Mononuclear cell (primary cell): ENCODE measurements around the gene C10orf95. TPM values are rescaled to one million over a fixed set of nuclear protein-coding genes. Genes with fewer than 3 reads are reported as not detected.

Experiments used
- H3K27me3 ChIP-seq: 2 replicates; pipeline ENCODE4 v1.6.0; 2011; ENCODE audit warnings: low read length, control low read depth; ENCODE audit not compliant: insufficient read depth
- H3K4me1 ChIP-seq: 2 replicates; pipeline ENCODE4 v1.5.1; 2011; ENCODE audit warnings: mild to moderate bottlenecking, low read length, control low read depth; ENCODE audit not compliant: insufficient read depth
- H3K4me3 ChIP-seq: 2 replicates; pipeline ENCODE4 v1.5.1; 2011; ENCODE audit warnings: mild to moderate bottlenecking, low read length, moderate library complexity
- H3K9me3 ChIP-seq: 2 replicates; pipeline ENCODE4 v1.5.1; 2011; ENCODE audit warnings: low read depth, mild to moderate bottlenecking, control low read depth, low read length
- total RNA-seq: library from RNA; depleted of rRNA; stranded (reverse); fragments of >200 nt; gene quantifications from one replicate; pipeline ENCODE4 v1.2.3, GENCODE V29; 2012

The C10orf95 gene
- total RNA-seq, 1 donor, result 0.10 TPM

DNA sequence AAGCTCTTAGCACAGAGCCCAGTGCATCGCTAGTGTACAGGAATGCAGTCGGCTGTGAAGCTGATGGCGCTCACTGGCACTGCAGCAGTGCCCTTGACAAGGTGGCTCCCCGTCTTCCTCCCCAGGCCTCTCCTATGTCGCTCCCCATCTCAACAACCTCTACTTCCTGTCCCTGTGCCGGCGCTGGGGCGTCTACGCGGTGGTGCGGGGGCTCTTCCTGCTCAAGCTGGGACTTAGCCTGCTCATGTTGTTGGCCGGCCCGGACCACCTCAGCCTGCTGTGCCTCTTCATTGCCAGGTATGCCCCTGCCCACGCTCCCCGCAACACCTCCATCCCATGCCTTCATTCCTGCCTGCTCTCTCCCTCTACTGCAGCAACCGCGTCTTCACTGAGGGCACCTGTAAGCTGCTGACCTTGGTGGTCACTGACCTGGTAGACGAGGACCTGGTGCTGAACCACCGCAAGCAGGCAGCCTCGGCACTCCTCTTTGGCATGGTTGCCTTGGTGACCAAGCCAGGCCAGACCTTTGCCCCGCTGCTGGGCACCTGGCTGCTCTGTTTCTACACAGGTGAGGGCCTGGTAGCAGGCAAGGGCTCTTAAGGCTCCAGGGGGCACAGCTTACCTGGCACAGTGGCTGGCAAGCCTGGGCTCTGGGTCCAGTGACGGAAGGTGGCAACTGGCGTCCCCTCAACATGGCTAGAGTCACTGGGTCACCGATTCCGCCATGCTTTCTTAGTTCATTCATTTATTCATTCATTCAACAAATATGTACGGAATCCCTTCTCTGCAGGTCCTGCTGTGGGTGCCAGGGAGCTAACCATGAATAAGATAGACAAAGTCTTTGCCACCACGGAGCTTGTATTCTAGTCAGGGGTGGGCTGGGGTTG is 22.3 kb upstream of the C10orf95 start:
- no peaks in the 10 kb centered on the region for H3K9me3 ChIP-seq
- peaks cover 25% of the 10 kb centered on the region for H3K4me1 ChIP-seq
- no peak overlapping the region for H3K4me3 ChIP-seq
- H3K27me3 ChIP-seq, result no peaks in the 10 kb centered on the region

DNA sequence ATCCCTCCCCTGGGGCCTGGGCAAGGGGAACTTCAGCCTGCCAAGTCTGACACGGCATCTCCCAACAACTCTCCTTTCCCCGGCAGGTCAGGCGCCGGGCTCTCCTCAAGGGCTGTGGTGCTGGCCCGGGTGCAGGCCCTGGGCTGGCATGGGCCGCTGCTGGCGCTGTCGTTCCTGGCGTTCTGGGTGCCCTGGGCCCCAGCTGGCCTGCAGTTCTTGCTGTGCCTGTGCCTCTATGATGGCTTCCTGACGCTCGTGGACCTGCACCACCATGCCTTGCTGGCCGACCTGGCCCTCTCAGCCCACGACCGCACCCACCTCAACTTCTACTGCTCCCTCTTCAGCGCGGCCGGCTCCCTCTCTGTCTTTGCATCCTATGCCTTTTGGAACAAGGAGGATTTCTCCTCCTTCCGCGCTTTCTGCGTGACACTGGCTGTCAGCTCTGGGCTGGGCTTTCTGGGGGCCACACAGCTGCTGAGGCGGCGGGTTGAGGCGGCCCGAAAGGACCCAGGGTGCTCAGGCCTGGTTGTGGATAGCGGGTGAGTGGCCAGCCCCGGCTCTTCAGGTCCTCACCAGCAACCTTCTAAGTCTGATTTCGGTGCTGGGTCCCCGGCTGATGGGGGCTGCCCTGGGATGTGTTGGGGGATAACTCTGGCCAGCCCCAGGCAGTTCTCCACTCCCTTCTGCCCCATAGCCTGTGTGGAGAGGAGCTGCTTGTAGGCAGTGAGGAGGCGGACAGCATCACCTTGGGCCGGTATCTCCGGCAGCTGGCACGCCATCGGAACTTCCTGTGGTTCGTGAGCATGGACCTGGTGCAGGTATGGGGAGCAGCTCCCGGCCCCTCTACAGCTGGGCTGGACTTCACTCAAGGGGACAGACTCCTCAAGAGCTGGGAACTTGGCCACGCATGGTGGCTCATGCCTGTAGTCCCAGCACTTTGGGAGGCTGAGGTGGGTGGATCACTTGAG is 19.5 kb upstream of the C10orf95 start:
- Histone ChIP-seq H3K4me3 (no peak overlapping the region), H3K27me3 (no peaks in the 10 kb centered on the region), H3K4me1 (peaks cover 37% of the 10 kb centered on the region), H3K9me3 (no peaks in the 10 kb centered on the region)

DNA sequence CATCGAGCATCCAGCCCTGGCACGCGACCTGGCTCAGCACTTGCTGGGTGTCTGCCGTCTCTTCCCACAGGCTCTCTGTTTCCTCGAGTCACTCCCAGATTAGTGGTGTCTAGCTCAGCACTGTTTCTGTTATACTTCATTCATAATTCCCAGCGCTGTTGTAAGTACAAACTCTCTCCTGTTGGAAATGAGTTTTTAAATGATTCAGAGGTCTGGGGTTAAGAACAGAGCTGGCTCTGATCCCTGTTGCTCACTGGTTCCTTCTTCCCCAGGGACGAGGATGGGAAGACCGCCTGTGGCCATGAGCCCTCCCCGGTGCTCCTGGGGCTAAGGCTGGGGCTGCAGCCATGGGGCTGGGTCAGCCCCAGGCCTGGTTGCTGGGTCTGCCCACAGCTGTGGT is 17.3 kb upstream of the C10orf95 start:
- Histone ChIP-seq H3K4me3 (no peak overlapping the region), H3K4me1 (peaks cover 37% of the 10 kb centered on the region), H3K9me3 (no peaks in the 10 kb centered on the region), H3K27me3 (no peaks in the 10 kb centered on the region)

DNA sequence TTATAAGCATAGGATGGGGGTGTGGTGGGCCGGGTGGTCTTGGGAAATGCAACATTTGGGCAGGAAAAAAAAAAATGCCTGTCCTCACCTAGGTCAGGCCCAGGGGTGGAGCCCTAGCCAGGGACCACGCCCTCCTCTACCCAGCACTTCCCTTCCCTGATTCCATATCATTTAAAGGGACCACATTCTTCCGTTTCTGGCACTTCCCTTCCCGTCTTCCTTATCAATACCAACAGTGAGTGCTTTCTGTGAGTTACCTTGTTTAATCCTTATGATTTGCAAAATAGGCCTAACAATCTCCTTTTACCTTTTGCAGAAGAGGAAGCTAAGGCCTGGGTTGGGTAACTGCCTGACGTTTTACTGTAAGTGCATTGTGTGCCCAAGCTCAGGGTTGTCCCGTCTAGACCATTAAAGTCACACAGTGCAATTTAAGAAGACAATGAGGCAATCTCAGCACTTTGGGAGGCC is 16.7 kb upstream of the C10orf95 start:
- Histone ChIP-seq H3K9me3 (no peaks in the 10 kb centered on the region), H3K4me3 (no peak overlapping the region), H3K27me3 (no peaks in the 10 kb centered on the region), H3K4me1 (peaks cover 40% of the 10 kb centered on the region)

DNA sequence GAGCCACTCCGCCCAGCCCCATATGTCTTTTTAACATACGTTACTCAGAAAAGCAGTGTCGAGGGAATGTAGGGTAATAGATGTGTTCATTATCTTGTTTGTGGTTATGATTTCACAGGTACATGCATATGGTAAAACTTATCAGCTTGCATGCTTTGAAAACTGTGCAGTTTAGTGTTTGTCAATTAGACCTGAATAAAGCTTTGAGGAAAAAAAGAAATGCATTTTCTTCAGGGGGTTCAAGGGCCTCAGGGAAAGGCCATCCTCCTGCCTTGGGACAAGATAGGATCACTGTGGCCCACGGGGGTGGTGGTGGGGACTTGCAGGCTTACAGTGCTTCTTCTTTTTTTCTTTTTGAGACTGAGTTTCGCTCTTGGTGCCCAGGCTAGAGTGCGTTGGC is 16.0 kb upstream of the C10orf95 start:
- H3K4me1 ChIP-seq, result peaks cover 44% of the 10 kb centered on the region
- no peaks in the 10 kb centered on the region for H3K27me3 ChIP-seq
- no peaks in the 10 kb centered on the region for H3K9me3 ChIP-seq
- no peak overlapping the region for H3K4me3 ChIP-seq

DNA sequence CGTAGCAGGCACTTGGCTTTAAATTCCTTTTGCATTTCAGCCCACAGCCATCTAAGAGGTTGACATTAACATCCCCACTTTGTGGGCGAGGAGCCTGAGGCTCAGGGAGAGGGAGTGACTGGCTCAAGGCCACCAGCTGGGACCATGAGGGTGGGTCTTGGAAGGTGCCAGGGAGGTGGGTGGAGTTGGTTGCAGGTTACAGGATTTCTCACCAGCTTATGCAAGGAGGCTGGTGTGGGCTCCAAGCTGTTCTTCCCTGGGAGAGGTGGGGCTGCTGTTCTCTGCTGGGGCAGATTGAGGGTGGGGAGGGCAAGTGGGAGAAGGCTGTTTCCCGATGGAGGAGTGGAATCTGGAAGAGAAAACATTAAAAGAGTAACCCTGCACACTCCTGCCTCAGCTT is 14.1 kb upstream of the C10orf95 start:
- Histone ChIP-seq H3K4me1 (peaks cover 60% of the 10 kb centered on the region), H3K4me3 (no peak overlapping the region), H3K9me3 (no peaks in the 10 kb centered on the region)

DNA sequence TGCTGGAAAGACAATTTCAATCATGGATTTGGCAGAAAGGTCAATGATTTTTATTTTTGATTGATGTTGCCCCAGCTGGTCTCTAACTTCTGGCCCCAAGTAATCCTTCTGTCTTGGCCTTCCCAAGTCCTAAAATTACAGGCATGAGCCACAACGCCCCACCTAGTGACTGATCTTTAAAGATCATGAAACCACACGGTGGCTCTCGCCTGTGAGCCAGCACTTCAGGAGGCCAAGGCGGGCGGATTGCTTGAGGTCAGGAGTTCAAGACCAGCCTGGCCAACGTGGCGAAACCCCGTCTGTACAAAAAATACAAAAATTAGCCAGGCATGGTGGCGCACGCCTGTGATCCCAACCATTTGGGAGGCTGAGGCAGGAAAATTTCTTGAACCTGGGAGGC is 12.6 kb upstream of the C10orf95 start:
- H3K27me3 ChIP-seq, result no peaks in the 10 kb centered on the region
- H3K4me3 ChIP-seq, result no peak overlapping the region
- H3K4me1 ChIP-seq, result peaks cover 45% of the 10 kb centered on the region
- H3K9me3 ChIP-seq, result no peaks in the 10 kb centered on the region

More for the DNA sequence above, 14.1 kb upstream of the C10orf95 start:
- no peaks in the 10 kb centered on the region for H3K27me3 ChIP-seq

DNA sequence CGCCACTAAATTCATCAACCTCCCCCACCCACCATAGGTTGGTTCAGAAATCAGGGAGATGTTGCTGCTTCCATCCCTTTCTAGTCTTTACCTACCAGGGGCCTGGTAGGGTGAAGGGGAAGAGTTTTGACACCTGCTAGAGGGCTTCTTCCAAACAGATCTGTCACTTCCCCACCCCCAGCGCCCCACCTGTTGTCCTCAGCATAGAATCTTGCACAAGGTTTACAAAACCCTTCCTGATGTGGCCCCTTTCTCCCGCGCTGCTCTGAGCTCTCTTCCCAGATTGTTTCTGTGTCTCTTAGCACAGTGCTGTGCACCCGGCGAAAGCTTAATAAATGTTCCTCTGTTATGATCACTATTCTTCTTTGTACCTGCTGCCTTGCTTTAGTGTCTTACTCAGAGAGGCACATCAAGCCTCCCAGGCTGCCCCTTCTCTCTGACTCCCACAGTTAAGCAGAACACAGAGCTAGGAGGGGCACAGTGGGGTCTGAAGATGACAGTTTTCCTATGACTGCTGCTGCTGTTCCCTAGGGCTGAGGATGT is 11.2 kb upstream of the C10orf95 start:
- H3K27me3 ChIP-seq, result no peaks in the 10 kb centered on the region
- peaks cover 31% of the 10 kb centered on the region for H3K4me1 ChIP-seq
- no peak overlapping the region for H3K4me3 ChIP-seq
- no peaks in the 10 kb centered on the region for H3K9me3 ChIP-seq

DNA sequence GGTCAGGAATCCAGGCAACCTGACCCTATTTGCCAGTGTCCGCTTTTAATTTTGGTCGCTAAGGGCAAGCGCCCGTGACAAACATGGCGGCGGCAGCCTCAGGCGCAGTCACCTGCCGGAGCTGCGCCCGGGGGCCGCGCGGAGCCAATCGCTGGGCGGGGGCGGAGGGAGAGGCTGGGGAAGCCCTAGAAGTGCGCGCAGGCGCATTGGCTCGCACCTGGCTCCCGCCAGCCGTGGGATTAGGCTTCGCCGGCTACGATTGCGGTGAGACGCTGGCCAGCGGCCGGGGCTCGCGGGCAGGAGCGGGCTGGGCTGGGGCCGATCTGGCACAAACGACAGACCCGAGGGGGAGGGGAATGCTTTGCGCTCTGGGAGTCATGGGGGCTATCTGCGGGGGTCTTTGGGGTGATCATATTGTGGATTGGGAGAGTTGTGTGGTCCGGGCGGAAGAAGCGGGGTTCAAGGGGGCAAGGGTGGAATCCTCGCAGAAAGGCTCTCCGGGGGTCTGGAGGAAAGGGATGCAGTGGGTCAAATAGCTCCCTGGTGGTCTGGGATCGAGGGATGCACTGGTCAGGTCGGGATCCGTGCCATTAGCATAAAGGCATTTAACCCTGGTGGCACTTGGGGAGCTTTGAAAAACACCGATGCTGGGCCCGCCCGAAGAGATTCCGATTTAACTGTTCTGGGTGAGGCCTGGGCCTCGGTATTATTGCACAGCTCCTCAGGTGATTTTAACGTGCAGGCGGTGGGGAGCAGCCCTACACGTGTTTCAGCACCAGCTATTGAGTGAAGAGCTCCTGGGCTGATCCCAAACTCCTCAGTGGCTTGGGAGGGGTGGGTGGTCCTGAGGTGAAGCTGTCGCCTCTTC is 10.1 kb upstream of the C10orf95 start:
- peaks cover 36% of the 10 kb centered on the region for H3K4me1 ChIP-seq
- H3K27me3 ChIP-seq, result no peaks in the 10 kb centered on the region
- H3K9me3 ChIP-seq, result no peaks in the 10 kb centered on the region
- peak overlapping the region; percentile 47 for H3K4me3 ChIP-seq

DNA sequence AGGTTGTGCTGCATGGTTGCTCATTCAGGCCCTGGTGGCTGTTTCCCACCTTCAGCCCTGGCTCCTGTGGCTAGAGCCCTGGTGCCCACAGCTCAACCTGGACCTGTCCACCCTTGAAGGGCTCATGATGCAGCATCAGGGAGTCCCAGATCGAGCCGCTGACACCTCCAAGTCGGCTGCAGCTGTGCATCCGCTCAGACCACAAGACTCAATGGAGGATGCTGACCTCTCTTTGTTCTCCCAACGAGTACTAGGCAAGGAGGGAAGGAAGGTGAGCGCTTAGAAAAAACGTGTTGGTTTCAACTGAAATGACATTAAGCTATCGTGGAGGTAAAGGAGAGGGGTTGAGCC is 9.5 kb upstream of the C10orf95 start:
- H3K4me3 ChIP-seq, result peak overlapping the region; percentile 47
- H3K27me3 ChIP-seq, result no peaks in the 10 kb centered on the region
- peaks cover 42% of the 10 kb centered on the region for H3K4me1 ChIP-seq

DNA sequence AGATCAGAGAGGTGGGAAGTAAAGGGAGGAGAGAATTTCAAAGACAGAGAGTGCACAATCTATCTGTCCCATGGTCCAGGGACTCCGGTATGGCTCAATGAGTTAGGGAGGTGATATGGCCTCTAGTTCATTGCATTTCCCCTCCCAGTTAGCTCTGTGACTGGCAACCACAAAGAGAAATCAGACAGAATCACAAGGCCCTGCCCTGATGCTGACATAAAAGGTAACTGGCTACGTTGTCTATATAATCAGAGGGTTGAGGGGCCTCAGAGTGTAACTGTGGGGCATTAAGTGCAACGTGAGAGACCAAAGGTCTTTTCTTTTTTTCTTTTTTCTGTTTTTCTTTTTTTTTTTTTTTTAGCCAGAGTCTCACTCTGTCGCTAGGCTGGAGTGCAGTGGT is 7.3 kb upstream of the C10orf95 start:
- H3K27me3 ChIP-seq, result no peaks in the 10 kb centered on the region
- no peak overlapping the region for H3K4me3 ChIP-seq
- H3K9me3 ChIP-seq, result no peaks in the 10 kb centered on the region
- peaks cover 64% of the 10 kb centered on the region for H3K4me1 ChIP-seq

More for the DNA sequence above, 9.5 kb upstream of the C10orf95 start:
- no peaks in the 10 kb centered on the region for H3K9me3 ChIP-seq

DNA sequence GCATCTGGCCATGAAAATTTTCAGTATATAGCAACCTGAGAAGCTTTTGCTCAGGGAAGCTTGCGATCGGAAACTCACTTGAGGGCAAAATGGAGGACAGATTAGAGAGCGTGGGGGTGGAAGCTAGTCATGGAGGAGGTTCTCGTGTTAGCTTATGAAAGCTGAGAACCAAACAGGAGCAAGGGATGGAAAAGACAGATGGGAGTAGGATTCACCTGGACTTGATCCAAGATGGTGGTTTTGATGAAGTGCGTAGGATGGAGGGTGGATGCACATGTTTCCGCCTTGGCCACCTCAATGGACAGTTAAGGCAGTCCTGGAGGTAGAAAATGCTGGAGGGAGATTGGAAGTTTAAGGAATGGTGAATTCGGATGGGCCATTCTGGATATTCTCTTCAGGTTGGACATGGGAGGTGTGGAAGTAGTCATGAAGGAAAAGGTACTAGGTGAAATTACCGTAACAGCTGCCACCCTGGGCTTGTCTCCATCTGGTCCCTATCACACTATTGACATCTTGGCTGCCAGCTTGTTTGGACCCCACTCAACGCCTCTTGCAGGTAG is 6.3 kb upstream of the C10orf95 start:
- no peaks in the 10 kb centered on the region for H3K9me3 ChIP-seq
- no peaks in the 10 kb centered on the region for H3K27me3 ChIP-seq
- no peak overlapping the region for H3K4me3 ChIP-seq
- peaks cover 64% of the 10 kb centered on the region for H3K4me1 ChIP-seq

DNA sequence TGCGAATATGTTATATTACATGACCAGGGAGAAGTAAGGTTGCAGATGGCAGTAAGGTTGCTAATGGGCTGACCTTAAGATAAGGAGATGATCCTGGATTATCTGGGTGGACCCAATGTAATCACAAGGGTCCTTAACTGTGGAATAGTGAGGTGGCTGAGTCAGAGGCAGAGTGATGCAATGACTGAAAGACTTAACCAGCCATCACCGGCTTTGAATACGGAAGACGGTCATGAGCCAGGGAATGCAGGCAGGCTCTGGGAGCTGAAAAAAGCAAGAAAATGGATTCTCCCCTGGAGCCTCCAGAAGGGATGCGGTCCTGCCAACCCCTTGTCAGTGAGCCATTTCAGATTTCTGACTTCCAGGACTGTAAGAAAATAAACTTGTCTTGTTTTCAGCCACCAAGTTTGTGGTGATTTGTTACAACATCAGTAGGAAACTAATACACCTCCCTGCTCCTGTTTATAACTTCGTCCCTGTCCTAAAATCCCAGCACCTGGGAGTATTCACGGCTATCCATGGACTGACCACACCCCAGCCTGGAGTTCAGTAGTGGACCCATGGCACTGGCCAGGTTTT is 4.6 kb upstream of the C10orf95 start:
- no peaks in the 10 kb centered on the region for H3K9me3 ChIP-seq
- H3K4me1 ChIP-seq, result peaks cover 66% of the 10 kb centered on the region
- no peaks in the 10 kb centered on the region for H3K27me3 ChIP-seq
- no peak overlapping the region for H3K4me3 ChIP-seq
